Small intestine (tissue), 7 donors: ENCODE data around the gene FAM13A. TPM values are rescaled to one million over a fixed set of nuclear protein-coding genes. Genes with fewer than 3 reads are reported as not detected.

ENCODE experiments used
- DNase-seq, 2 donors: peaks; one replicate each; pipeline versions ENCODE4 v3.0.0 to v3.0.0-alpha.2; 2013
- FAIRE-seq: peaks from 2 replicates; lab custom pipeline; 2012; peaks lifted over from hg19 to GRCh38; lab: Jason Lieb, UNC
- H3K27ac ChIP-seq, 3 donors: one replicate each; pipeline ENCODE4 v1.5.1; 2013; ENCODE audit warnings: low read length in 2 of 3, mild to moderate bottlenecking in 2 of 3, control low read depth in 1 of 3, inconsistent platforms in 1 of 3, low read depth in 1 of 3, moderate library complexity in 1 of 3
- H3K27me3 ChIP-seq, 3 donors: one replicate each; pipeline ENCODE4 v1.6.1; 2013; ENCODE audit warnings: low read length in 3 of 3, inconsistent platforms in 1 of 3; ENCODE audit not compliant: control insufficient read depth in 3 of 3, insufficient read depth in 3 of 3
- H3K36me3 ChIP-seq, 3 donors: one replicate each; pipeline ENCODE4 v1.6.1; 2013; ENCODE audit warnings: low read length in 3 of 3, inconsistent platforms in 1 of 3, low read depth in 1 of 3, mild to moderate bottlenecking in 1 of 3, moderate library complexity in 1 of 3; ENCODE audit not compliant: control insufficient read depth in 3 of 3, insufficient read depth in 2 of 3
- H3K4me1 ChIP-seq, 3 donors: one replicate each; pipeline ENCODE4 v1.6.1; 2013; ENCODE audit warnings: low read length in 2 of 3, inconsistent platforms in 1 of 3, low read depth in 1 of 3, mild to moderate bottlenecking in 1 of 3, moderate library complexity in 1 of 3; ENCODE audit not compliant: control insufficient read depth in 3 of 3, insufficient read depth in 2 of 3
- H3K4me3 ChIP-seq, 3 donors: one replicate each; pipeline ENCODE4 v1.5.1; 2013; ENCODE audit warnings: low read length in 3 of 3, control low read depth in 1 of 3, inconsistent platforms in 1 of 3, low read depth in 1 of 3, mild to moderate bottlenecking in 1 of 3, moderate library complexity in 1 of 3
- H3K9me3 ChIP-seq, 2 donors: one replicate each; pipeline ENCODE4 v1.6.1; 2013; ENCODE audit warnings: low read depth in 1 of 2, low read length in 1 of 2; ENCODE audit not compliant: control insufficient read depth in 2 of 2, insufficient read depth in 1 of 2
- WGBS, 3 donors: extraction: QIAGEN DNeasy Blood & Tissue Kit; methylation state at CpG; one replicate each; pipeline ENCODE4 v1.1.7; 2013; 5-methylcytosine and 5-hydroxymethylcytosine counted together
- polyA plus RNA-seq, 4 donors: library from polyadenylated mRNA; stranded (reverse) in 3 of 4; unstranded in 1 of 4; fragments of 200-250 nt in 3 of 4; fragments of 120-200 nt in 1 of 4; gene quantifications; one replicate each; pipeline versions ENCODE4 v1.2.1 to v1.2.3, GENCODE V29; 2013
- donor health status: healthy with polysubstance abuse.
- donor health status: control.
- donor health status: control.
- donor health status: Bipolar disorder and iron deficiency.
- donor health status: healthy.

FAM13A gene
- polyA plus RNA-seq, 4 donors = 11.2 to 81.0 (median 58.4) TPM

DNA sequence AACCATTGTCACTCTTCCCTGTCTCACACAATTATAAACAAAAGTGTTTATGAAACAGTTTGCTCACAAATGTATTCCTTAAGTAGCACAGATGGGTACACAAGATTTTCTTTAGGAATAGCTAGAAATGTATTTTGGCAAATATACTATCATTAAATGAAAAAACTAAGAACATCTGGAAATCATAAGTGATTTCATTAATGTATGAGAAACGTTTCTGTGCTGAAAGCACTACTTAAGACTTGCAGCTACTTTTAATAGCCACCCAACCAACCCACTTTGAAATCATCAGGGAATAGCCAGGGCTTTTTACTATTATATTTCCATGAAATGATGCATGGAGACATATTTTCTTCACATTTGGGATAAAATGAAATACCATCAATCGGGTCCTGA is 297.1 kb downstream of the FAM13A start:
- Histone ChIP-seq H3K4me3 (no peak overlapping the region), H3K36me3 (peaks cover 0 to 27% (median 14%) of the 10 kb centered on the region in 3 donors), H3K27me3 (no peaks in the 10 kb centered on the region), H3K4me1 (peaks cover 0 to 39% (median 4%) of the 10 kb centered on the region in 3 donors), H3K27ac (peak overlapping the region in 1 of 3 donors; percentile 55), H3K9me3 (no peaks in the 10 kb centered on the region)
- WGBS, 3 donors = 52 to 77% (median 61%) methylated on average over 2 of the region's 2 CpGs
- no peak for FAIRE-seq
- DNase-seq = no peak

DNA sequence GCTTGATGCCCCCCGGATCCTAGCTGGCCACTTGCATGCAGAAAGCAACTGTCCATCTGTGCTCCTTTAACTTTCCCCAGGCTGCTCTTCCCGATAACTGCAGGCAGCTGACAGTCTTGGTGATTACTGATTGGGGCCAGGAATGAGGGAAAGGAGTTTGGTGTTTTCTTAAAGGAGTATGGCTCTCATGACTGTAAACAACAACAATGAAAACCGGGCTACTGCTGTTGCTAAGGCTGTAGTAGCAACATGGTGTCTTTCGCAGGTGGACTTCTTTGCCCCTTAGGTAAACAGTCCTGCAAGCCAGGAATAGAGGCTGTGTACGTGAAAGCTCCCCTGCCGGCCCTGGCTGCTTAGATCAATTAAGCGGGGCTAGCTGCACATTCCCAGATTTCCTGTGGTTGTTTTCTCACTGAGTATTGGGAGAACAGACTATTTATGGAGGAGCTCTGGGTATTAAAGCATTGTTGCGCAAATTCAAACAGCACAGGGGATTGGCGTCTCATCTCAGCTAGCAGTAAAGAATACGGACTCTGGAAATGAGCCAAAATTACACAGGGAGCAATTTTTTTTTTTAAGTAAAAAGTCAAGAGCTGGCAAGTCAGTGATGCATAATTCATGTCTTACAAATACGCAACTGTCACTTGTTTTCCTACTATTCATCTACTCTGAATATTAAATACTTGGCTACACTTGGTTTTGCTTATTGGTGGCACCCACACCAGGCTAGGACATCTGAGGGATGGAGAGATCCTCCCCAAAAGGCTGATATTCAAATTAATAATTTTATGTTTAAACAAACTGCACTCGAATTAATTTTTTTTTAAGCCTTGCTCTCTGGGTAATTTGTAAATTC is 297.7 kb downstream of the FAM13A start:
- FAIRE-seq (no peak), DNase-seq (peak in 1 of 2 donors; percentile 21)
- H3K36me3 ChIP-seq = peaks cover 0 to 27% (median 14%) of the 10 kb centered on the region in 3 donors
- H3K4me1 ChIP-seq = peaks cover 0 to 45% (median 4%) of the 10 kb centered on the region in 3 donors
- no peaks in the 10 kb centered on the region for H3K27me3 ChIP-seq
- WGBS, 3 donors = 57 to 76% (median 73%) methylated on average over 12 of the region's 12 CpGs
- H3K9me3 ChIP-seq = no peaks in the 10 kb centered on the region
- peak overlapping the region in 1 of 3 donors; percentile 55 for H3K27ac ChIP-seq
- H3K4me3 ChIP-seq = no peak overlapping the region

DNA sequence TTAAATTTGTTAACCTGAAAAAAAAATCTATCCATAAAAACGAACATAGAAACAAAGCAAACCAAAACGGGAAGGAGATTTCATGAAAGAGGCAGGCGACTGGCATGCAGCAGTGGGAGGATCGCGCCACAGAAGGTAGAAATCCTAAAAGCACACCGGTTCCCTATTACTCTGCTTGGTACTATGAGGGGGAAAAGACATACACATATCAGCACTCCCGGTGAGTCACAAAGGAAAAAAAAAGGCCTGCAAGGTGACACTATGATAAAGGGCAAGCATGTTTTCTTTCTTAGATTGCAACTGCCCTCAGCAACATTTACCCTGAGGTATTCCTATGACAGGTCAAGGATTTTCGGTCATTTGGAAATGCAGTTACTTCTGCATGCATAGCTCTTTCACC is 298.7 kb downstream of the FAM13A start:
- Histone ChIP-seq H3K4me1 (peaks cover 4 to 46% (median 5%) of the 10 kb centered on the region in 3 donors), H3K9me3 (no peaks in the 10 kb centered on the region), H3K36me3 (peaks cover 0 to 27% (median 14%) of the 10 kb centered on the region in 3 donors), H3K27ac (peak overlapping the region in 1 of 3 donors; percentile 52), H3K27me3 (no peaks in the 10 kb centered on the region), H3K4me3 (no peak overlapping the region)
- DNase-seq (peak; percentile 27 to 36), FAIRE-seq (no peak)
- WGBS, 3 donors = 60 to 66% (median 65%) methylated on average over 8 of the region's 8 CpGs

DNA sequence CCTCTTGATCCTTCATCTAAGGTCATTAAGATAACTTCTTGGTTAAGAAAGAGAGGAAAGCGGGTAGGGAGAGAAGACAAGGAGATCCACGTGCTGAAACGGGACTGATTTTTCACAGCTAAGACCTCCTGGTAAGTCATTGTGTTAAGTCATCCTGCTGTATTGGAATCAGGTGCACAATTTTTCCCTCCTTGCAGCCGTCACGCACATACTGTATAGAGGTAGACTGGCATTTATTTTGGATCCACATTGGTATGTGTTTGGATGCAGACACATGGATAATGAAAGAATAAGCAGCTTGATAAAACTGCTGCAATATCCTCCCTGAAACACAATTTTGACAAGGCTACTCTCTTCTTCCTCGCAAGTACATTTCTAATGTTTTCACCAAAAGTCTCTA is 299.2 kb downstream of the FAM13A start:
- H3K27me3 ChIP-seq = no peaks in the 10 kb centered on the region
- DNase-seq (no peak), FAIRE-seq (no peak)
- no peaks in the 10 kb centered on the region for H3K9me3 ChIP-seq
- WGBS, 3 donors = 90 to 96% (median 95%) methylated on average over 6 of the region's 6 CpGs
- peaks cover 4 to 51% (median 5%) of the 10 kb centered on the region in 3 donors for H3K4me1 ChIP-seq
- H3K27ac ChIP-seq = peak overlapping the region in 2 of 3 donors; percentile 28 to 52
- peaks cover 0 to 28% (median 14%) of the 10 kb centered on the region in 3 donors for H3K36me3 ChIP-seq
- H3K4me3 ChIP-seq = no peak overlapping the region

DNA sequence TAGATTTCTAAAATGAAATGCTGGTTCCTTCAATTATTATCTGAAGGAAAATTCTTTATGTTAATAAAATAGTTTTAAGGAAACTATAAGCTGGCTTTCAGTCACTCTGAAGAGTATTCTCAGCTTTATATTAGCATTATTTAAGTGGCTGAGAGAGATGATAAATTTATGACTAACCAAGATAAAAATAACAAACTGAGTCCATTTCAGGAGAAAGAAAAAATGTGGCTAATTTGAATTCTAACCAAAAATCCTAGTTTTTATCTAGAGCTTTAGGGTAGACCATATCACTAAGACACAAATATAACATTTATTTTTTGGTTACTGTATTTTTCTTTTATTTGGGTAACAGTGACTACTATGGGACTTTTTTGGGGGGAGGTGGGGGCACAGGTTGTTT is 299.9 kb downstream of the FAM13A start:
- Histone ChIP-seq H3K27ac (peak overlapping the region in 1 of 3 donors; percentile 17), H3K4me1 (peaks cover 5 to 58% (median 6%) of the 10 kb centered on the region in 3 donors), H3K4me3 (no peak overlapping the region), H3K27me3 (no peaks in the 10 kb centered on the region), H3K9me3 (no peaks in the 10 kb centered on the region), H3K36me3 (peaks cover 0 to 28% (median 14%) of the 10 kb centered on the region in 3 donors)
- DNase-seq (no peak), FAIRE-seq (no peak)

DNA sequence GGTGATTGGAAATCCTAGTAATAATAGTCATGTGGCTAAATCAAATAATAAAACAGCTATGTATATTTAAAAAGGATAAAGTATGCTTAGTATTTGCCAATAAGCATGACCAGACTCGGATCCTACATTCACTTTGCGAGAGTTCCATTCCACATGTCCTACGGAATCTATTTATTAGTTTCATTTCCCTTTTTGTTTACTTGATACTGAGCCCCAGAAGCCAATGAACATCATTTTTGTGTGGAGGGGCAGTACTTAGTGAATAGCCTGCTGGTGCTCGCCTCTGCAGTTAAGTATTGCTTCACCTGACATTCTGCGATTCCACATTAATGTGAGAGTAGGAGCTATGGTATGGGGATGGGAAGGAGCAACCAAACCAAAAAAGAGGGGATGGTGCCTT is 300.8 kb downstream of the FAM13A start:
- 81 to 98% (median 94%) methylated on average over 5 of the region's 5 CpGs for WGBS, 3 donors
- DNase-seq = no peak
- H3K4me3 ChIP-seq = no peak overlapping the region
- H3K9me3 ChIP-seq = no peaks in the 10 kb centered on the region
- no peak for FAIRE-seq
- peaks cover 5 to 60% (median 6%) of the 10 kb centered on the region in 3 donors for H3K4me1 ChIP-seq
- H3K36me3 ChIP-seq = peaks cover 0 to 26% (median 16%) of the 10 kb centered on the region in 3 donors
- H3K27me3 ChIP-seq = no peaks in the 10 kb centered on the region
- peak overlapping the region in 1 of 3 donors; percentile 64 for H3K27ac ChIP-seq

DNA sequence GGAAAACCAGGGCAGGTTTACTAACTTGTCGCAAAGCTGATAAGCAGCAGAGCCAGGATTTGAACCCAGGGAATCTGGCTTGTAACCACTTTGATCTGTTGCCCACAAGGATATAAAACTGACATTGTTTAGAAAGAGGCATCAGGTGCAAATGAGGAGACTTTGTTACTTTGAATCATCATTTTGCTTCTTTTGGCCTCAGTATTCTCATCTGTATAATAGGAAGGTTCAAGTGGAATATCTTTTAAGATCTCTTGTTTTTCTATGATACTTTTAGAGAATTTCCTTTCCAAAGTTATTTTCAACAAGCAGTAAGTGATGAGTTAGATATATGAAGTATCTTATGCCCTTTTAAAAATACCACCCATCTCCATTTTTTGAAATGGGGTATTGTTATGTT is 301.5 kb downstream of the FAM13A start:
- WGBS, 3 donors = 8 to 63% (median 50%) methylated on average over 1 of the region's 1 CpG
- H3K4me3 ChIP-seq = no peak overlapping the region
- peak overlapping the region in 1 of 3 donors; percentile 64 for H3K27ac ChIP-seq

DNA sequence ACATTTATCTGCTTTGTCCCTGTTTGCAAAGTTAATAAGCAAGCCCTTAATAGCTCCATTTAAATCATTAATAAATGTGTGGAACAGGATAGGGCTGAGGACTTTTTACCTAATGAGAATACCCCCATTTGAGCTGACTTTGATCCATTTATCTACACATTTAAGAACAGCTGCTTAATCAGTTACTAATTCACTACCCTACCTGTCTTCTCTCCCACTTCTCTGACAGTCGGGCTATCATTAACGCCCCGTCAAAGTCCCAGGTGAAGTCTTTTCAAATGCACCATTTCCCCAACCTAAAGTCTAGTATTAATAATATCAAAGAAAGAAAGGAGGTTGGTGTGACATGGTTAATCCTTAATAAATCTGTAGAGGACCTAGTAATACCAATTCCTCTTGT is 302.2 kb downstream of the FAM13A start:
- Histone ChIP-seq H3K36me3 (peaks cover 3 to 36% (median 26%) of the 10 kb centered on the region in 3 donors), H3K9me3 (no peaks in the 10 kb centered on the region), H3K4me3 (no peak overlapping the region), H3K4me1 (peaks cover 5 to 58% (median 6%) of the 10 kb centered on the region in 3 donors), H3K27ac (peak overlapping the region in 1 of 3 donors; percentile 64), H3K27me3 (no peaks in the 10 kb centered on the region)
- FAIRE-seq (no peak), DNase-seq (peak; percentile 40 to 70)
- 11 to 74% (median 38%) methylated on average over 3 of the region's 3 CpGs for WGBS, 3 donors

More for the DNA sequence above, 301.5 kb downstream of the FAM13A start:
- no peaks in the 10 kb centered on the region for H3K9me3 ChIP-seq
- H3K27me3 ChIP-seq = no peaks in the 10 kb centered on the region
- FAIRE-seq (no peak), DNase-seq (no peak)
- peaks cover 0 to 30% (median 20%) of the 10 kb centered on the region in 3 donors for H3K36me3 ChIP-seq
- H3K4me1 ChIP-seq = peaks cover 5 to 60% (median 6%) of the 10 kb centered on the region in 3 donors
